WTC11 (cell line): ENCODE measurements around the gene DHRSX.

Experiments
- CTCF ChIP-seq: fragments of 200-600 bp; IDR thresholded peaks from 2 replicates; pipeline ENCODE4 v1.8.0; 2022; ENCODE audit warnings: antibody characterized with exemption
- TF ChIP-seq, protein P1 (sequence below): sonication (generic); formaldehyde crosslinking; IDR thresholded peaks from 2 replicates; pipeline ENCODE4 v1.8.1; 2022; ENCODE audit warnings: low read depth, mild to moderate bottlenecking, moderate library complexity, missing genetic modification reagents, borderline replicate concordance

- TF ChIP-seq CTCF, result no peak
- TF ChIP-seq, protein P1, sequence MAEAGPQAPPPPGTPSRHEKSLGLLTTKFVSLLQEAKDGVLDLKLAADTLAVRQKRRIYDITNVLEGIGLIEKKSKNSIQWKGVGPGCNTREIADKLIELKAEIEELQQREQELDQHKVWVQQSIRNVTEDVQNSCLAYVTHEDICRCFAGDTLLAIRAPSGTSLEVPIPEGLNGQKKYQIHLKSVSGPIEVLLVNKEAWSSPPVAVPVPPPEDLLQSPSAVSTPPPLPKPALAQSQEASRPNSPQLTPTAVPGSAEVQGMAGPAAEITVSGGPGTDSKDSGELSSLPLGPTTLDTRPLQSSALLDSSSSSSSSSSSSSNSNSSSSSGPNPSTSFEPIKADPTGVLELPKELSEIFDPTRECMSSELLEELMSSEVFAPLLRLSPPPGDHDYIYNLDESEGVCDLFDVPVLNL (CRISPR knock-in tag), result no peak
These were observed 12.4 kb upstream of the DHRSX start for GRCh38 chrX:2513121-2513664.
